ENCODE measurements around the gene SCP2. TPM values are rescaled to one million over a fixed set of nuclear protein-coding genes. Genes with fewer than 3 reads are reported as not detected.

The SCP2 gene, protein sequence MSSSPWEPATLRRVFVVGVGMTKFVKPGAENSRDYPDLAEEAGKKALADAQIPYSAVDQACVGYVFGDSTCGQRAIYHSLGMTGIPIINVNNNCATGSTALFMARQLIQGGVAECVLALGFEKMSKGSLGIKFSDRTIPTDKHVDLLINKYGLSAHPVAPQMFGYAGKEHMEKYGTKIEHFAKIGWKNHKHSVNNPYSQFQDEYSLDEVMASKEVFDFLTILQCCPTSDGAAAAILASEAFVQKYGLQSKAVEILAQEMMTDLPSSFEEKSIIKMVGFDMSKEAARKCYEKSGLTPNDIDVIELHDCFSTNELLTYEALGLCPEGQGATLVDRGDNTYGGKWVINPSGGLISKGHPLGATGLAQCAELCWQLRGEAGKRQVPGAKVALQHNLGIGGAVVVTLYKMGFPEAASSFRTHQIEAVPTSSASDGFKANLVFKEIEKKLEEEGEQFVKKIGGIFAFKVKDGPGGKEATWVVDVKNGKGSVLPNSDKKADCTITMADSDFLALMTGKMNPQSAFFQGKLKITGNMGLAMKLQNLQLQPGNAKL
- total RNA-seq (100 to 1,000 TPM; 124 to 179 (median 149) TPM), polyA plus RNA-seq (100 to 1,000 TPM; 176 to 792 (median 569) TPM)

DNA sequence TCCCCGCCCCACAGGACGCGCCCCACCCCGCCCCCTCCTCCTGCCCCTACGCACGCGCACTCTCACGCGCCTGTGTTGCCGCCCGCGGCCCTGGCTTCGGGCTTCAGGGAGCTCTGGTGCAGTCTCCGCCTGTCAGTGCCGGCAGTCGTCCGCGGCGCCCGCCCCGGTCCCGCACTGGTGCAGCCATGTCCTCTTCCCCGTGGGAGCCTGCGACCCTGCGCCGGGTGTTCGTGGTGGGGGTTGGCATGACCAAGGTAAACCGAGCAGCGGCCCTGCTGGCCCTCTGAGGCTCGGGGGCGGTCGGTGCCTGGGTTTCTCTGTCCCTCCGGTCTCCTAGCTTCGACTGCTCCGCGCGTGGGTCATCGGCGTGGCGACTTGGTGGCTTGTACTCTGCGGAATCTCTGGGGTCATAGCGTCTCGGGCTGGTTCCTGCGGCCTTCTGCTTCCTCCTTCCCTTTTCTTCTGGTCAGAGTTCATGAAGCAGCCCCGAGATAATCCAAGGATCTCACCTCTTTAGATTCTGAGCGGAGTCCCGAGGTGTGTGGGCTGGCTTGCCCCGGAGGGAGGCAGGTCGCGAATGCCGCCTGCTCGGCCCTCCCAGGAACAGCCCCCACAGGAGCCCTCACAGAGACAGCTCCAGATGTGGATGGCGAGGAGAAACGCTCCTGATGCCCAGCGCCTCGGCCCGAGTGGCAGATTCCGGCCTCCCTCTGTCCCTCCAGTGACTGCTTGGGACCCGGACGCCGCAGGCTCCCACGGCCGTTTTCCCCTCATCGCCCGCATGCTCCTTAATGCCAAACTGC lies at the start of gene SCP2:
SCP2 (plus strand) TSS at position 65 of the 803 bp plus-strand sequence; CDS start at position 186, 121 bp downstream.
- DNase-seq, result peak; percentile 93
- TF ChIP-seq POLR2AphosphoS5 (IDR thresholded peaks at IDR 0.05) (peak; percentile 85 to 88 (median 87)), EP300 (IDR thresholded peaks at IDR 0.05) (no peak), CTCF (IDR thresholded peaks at IDR 0.05) (no peak), POLR2A (IDR thresholded peaks at IDR 0.05) (peak; percentile 65 to 66)
- H3K4me1 ChIP-seq, result peaks cover 0 to 24% (median 19%) of the 10 kb centered on the region in 4 donors
- H3K27ac ChIP-seq, result peak within 1 kb of the TSS; percentile 82 to 84 (median 83)
- 0 to 1% methylated on average over 65 of the region's 65 CpGs for WGBS, 2 donors
- H3K4me3 ChIP-seq, result peak within 1 kb of the TSS; percentile 66 to 81 (median 72)
- intact Hi-C loops (cut with DNase I), result no loop called here
- no peaks in the 10 kb centered on the region for H3K36me3 ChIP-seq
- no peaks in the 10 kb centered on the region for H3K27me3 ChIP-seq
- H3K9me3 ChIP-seq, result no peaks in the 10 kb centered on the region

DNA sequence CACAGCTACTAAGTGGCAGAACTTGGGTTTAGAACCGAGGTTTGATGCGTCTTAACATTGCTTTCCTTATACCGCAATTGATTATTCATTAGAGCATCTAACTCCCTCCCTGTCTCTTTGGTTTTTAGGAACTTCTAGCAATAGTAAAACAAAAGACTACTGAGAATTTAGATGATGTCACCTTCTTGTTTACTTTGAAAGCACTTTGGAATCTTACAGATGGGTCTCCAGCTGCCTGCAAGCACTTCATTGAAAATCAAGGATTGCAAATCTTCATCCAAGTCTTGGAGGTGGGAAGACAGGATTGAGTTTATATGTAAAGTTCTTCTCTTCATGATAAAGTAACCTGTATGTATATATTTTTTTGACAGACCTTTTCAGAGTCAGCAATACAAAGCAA lies 49.5 kb upstream of the SCP2 start:
- WGBS, 2 donors, result 88 to 90% methylated on average over 3 of the region's 3 CpGs
- no peak overlapping the region for H3K4me3 ChIP-seq
- no peaks in the 10 kb centered on the region for H3K4me1 ChIP-seq
- no peak overlapping the region for H3K27ac ChIP-seq
- no peak for TF ChIP-seq POLR2A (IDR thresholded peaks at IDR 0.05)
- no peak for TF ChIP-seq POLR2AphosphoS5 (IDR thresholded peaks at IDR 0.05)
- no peak for TF ChIP-seq CTCF (IDR thresholded peaks at IDR 0.05)
- TF ChIP-seq EP300 (IDR thresholded peaks at IDR 0.05), result no peak
- intact Hi-C loops (cut with DNase I), result no loop called here
- no peaks in the 10 kb centered on the region for H3K9me3 ChIP-seq
- H3K27me3 ChIP-seq, result no peaks in the 10 kb centered on the region
- H3K36me3 ChIP-seq, result no peaks in the 10 kb centered on the region
- no peak for DNase-seq

GRCh38 chr1:52880206-52880605 lies 46.9 kb upstream of the SCP2 start:
- no peak overlapping the region for H3K4me3 ChIP-seq
- no peaks in the 10 kb centered on the region for H3K36me3 ChIP-seq
- no peaks in the 10 kb centered on the region for H3K4me1 ChIP-seq
- DNase-seq, result no peak
- H3K27me3 ChIP-seq, result no peaks in the 10 kb centered on the region
- TF ChIP-seq POLR2AphosphoS5 (IDR thresholded peaks at IDR 0.05), result no peak
- no peak for TF ChIP-seq CTCF (IDR thresholded peaks at IDR 0.05)
- TF ChIP-seq POLR2A (IDR thresholded peaks at IDR 0.05), result no peak
- no peak for TF ChIP-seq EP300 (IDR thresholded peaks at IDR 0.05)
- WGBS, 2 donors, result 94 to 95% methylated on average over 2 of the region's 2 CpGs
- H3K27ac ChIP-seq, result no peak overlapping the region
- H3K9me3 ChIP-seq, result no peaks in the 10 kb centered on the region
- intact Hi-C loops (cut with DNase I), result no loop called here

DNA sequence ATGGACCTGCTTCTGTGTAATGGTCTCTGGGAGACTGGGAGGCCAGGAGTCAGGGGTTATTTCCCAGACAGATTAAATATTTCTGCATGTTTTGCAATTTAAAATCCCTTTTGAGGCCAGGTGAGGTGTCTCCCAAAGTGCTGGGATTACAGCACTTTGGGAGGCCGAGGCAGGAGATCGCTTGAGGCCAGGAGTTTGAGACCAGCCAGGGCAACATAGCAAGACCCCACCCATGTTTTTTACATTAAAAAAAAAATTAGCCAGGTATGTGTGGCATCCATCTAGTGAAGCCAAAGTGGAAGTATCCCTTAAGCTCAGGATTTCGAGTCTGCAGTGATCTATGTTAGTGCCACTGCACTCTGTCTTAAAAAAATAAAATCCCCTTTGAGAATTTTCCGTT lies 39.6 kb upstream of the SCP2 start:
- intact Hi-C loops (cut with DNase I), result no loop called here
- no peaks in the 10 kb centered on the region for H3K4me1 ChIP-seq
- H3K27ac ChIP-seq, result no peak overlapping the region
- no peak for DNase-seq
- 92 to 95% methylated on average over 4 of the region's 4 CpGs for WGBS, 2 donors
- H3K27me3 ChIP-seq, result no peaks in the 10 kb centered on the region
- TF ChIP-seq EP300 (IDR thresholded peaks at IDR 0.05) (no peak), POLR2A (IDR thresholded peaks at IDR 0.05) (no peak), POLR2AphosphoS5 (IDR thresholded peaks at IDR 0.05) (no peak), CTCF (IDR thresholded peaks at IDR 0.05) (no peak)
- H3K9me3 ChIP-seq, result no peaks in the 10 kb centered on the region
- H3K4me3 ChIP-seq, result no peak overlapping the region
- no peaks in the 10 kb centered on the region for H3K36me3 ChIP-seq
